ENCODE data around the gene EPN3.

The EPN3 gene

GRCh38 chr17:50520483-50520882 is 12.1 kb upstream of the EPN3 start:
- Histone ChIP-seq H3K4me1 (ENCODE audit: control insufficient read depth, insufficient read depth, low read length) (peaks cover 9% of the 10 kb centered on the region), H3K4me3 (ENCODE audit: insufficient read depth, low read depth, low read length) (no peak overlapping the region), H3K27me3 (ENCODE audit: control insufficient read depth, insufficient read depth, low read length, poor library complexity, severe bottlenecking) (no peaks in the 10 kb centered on the region), H3K27ac (ENCODE audit: insufficient read depth, low read depth, low read length, poor library complexity, severe bottlenecking) (no peak overlapping the region), H3K36me3 (ENCODE audit: control insufficient read depth, insufficient read depth, low read length) (no peaks in the 10 kb centered on the region), H3K9me3 (ENCODE audit: control insufficient read depth, low read length) (no peaks in the 10 kb centered on the region)
- WGBS, 2 experiments = 93 to 94% methylated on average over 2 of the region's 2 CpGs

- H3K4me3 ChIP-seq (ENCODE audit: insufficient read depth, low read depth, low read length) = no peak overlapping the region
- H3K4me1 ChIP-seq (ENCODE audit: control insufficient read depth, insufficient read depth, low read length) = peaks cover 8% of the 10 kb centered on the region
- H3K9me3 ChIP-seq (ENCODE audit: control insufficient read depth, low read length) = no peaks in the 10 kb centered on the region
- H3K36me3 ChIP-seq (ENCODE audit: control insufficient read depth, insufficient read depth, low read length) = no peaks in the 10 kb centered on the region
- no peak overlapping the region for H3K27ac ChIP-seq (ENCODE audit: insufficient read depth, low read depth, low read length, poor library complexity, severe bottlenecking)
- WGBS, 2 experiments = 88 to 91% methylated on average over 2 of the region's 2 CpGs
- no peaks in the 10 kb centered on the region for H3K27me3 ChIP-seq (ENCODE audit: control insufficient read depth, insufficient read depth, low read length, poor library complexity, severe bottlenecking)
Observed at GRCh38 chr17:50521514-50521913, 11.0 kb upstream of the EPN3 start.

- H3K36me3 ChIP-seq (ENCODE audit: control insufficient read depth, insufficient read depth, low read length) = no peaks in the 10 kb centered on the region
- no peaks in the 10 kb centered on the region for H3K27me3 ChIP-seq (ENCODE audit: control insufficient read depth, insufficient read depth, low read length, poor library complexity, severe bottlenecking)
- no peaks in the 10 kb centered on the region for H3K9me3 ChIP-seq (ENCODE audit: control insufficient read depth, low read length)
- peaks cover 8% of the 10 kb centered on the region for H3K4me1 ChIP-seq (ENCODE audit: control insufficient read depth, insufficient read depth, low read length)
- no peak overlapping the region for H3K4me3 ChIP-seq (ENCODE audit: insufficient read depth, low read depth, low read length)
- no peak overlapping the region for H3K27ac ChIP-seq (ENCODE audit: insufficient read depth, low read depth, low read length, poor library complexity, severe bottlenecking)
- WGBS, 2 experiments = 95 to 96% methylated on average over 10 of the region's 10 CpGs
Observed at GRCh38 chr17:50522766-50523165, 9.8 kb upstream of the EPN3 start.

GRCh38 chr17:50523208-50523607 is 9.3 kb upstream of the EPN3 start:
- WGBS, 2 experiments = 93 to 95% methylated on average over 2 of the region's 2 CpGs
- no peaks in the 10 kb centered on the region for H3K27me3 ChIP-seq (ENCODE audit: control insufficient read depth, insufficient read depth, low read length, poor library complexity, severe bottlenecking)

GRCh38 chr17:50524838-50525237 is 7.7 kb upstream of the EPN3 start:
- H3K9me3 ChIP-seq (ENCODE audit: control insufficient read depth, low read length) = no peaks in the 10 kb centered on the region
- H3K36me3 ChIP-seq (ENCODE audit: control insufficient read depth, insufficient read depth, low read length) = no peaks in the 10 kb centered on the region
- H3K4me1 ChIP-seq (ENCODE audit: control insufficient read depth, insufficient read depth, low read length) = no peaks in the 10 kb centered on the region
- H3K27ac ChIP-seq (ENCODE audit: insufficient read depth, low read depth, low read length, poor library complexity, severe bottlenecking) = no peak overlapping the region
- H3K4me3 ChIP-seq (ENCODE audit: insufficient read depth, low read depth, low read length) = no peak overlapping the region
- no peaks in the 10 kb centered on the region for H3K27me3 ChIP-seq (ENCODE audit: control insufficient read depth, insufficient read depth, low read length, poor library complexity, severe bottlenecking)
- 95 to 97% methylated on average over 18 of the region's 18 CpGs for WGBS, 2 experiments

More at GRCh38 chr17:50523208-50523607, 9.3 kb upstream of the EPN3 start:
- no peaks in the 10 kb centered on the region for H3K36me3 ChIP-seq (ENCODE audit: control insufficient read depth, insufficient read depth, low read length)
- H3K4me3 ChIP-seq (ENCODE audit: insufficient read depth, low read depth, low read length) = no peak overlapping the region
- H3K27ac ChIP-seq (ENCODE audit: insufficient read depth, low read depth, low read length, poor library complexity, severe bottlenecking) = no peak overlapping the region
- peaks cover 8% of the 10 kb centered on the region for H3K4me1 ChIP-seq (ENCODE audit: control insufficient read depth, insufficient read depth, low read length)
- H3K9me3 ChIP-seq (ENCODE audit: control insufficient read depth, low read length) = no peaks in the 10 kb centered on the region

- Histone ChIP-seq H3K4me1 (ENCODE audit: control insufficient read depth, insufficient read depth, low read length) (peaks cover 4% of the 10 kb centered on the region), H3K36me3 (ENCODE audit: control insufficient read depth, insufficient read depth, low read length) (no peaks in the 10 kb centered on the region), H3K4me3 (ENCODE audit: insufficient read depth, low read depth, low read length) (no peak overlapping the region), H3K27ac (ENCODE audit: insufficient read depth, low read depth, low read length, poor library complexity, severe bottlenecking) (no peak overlapping the region), H3K9me3 (ENCODE audit: control insufficient read depth, low read length) (no peaks in the 10 kb centered on the region), H3K27me3 (ENCODE audit: control insufficient read depth, insufficient read depth, low read length, poor library complexity, severe bottlenecking) (peaks cover 13% of the 10 kb centered on the region)
- WGBS, 2 experiments = 45 to 47% methylated on average over 5 of the region's 5 CpGs
Observed at GRCh38 chr17:50527155-50527762, 5.3 kb upstream of the EPN3 start.

GRCh38 chr17:50527949-50528474 is 4.5 kb upstream of the EPN3 start:
- Histone ChIP-seq H3K27me3 (ENCODE audit: control insufficient read depth, insufficient read depth, low read length, poor library complexity, severe bottlenecking) (peaks cover 20% of the 10 kb centered on the region), H3K4me1 (ENCODE audit: control insufficient read depth, insufficient read depth, low read length) (peaks cover 12% of the 10 kb centered on the region), H3K36me3 (ENCODE audit: control insufficient read depth, insufficient read depth, low read length) (no peaks in the 10 kb centered on the region), H3K27ac (ENCODE audit: insufficient read depth, low read depth, low read length, poor library complexity, severe bottlenecking) (no peak overlapping the region), H3K9me3 (ENCODE audit: control insufficient read depth, low read length) (no peaks in the 10 kb centered on the region), H3K4me3 (ENCODE audit: insufficient read depth, low read depth, low read length) (no peak overlapping the region)
- 47 to 49% methylated on average over 4 of the region's 4 CpGs for WGBS, 2 experiments

- Histone ChIP-seq H3K9me3 (ENCODE audit: control insufficient read depth, low read length) (no peaks in the 10 kb centered on the region), H3K27me3 (ENCODE audit: control insufficient read depth, insufficient read depth, low read length, poor library complexity, severe bottlenecking) (peaks cover 39% of the 10 kb centered on the region), H3K27ac (ENCODE audit: insufficient read depth, low read depth, low read length, poor library complexity, severe bottlenecking) (no peak overlapping the region), H3K4me3 (ENCODE audit: insufficient read depth, low read depth, low read length) (no peak overlapping the region), H3K4me1 (ENCODE audit: control insufficient read depth, insufficient read depth, low read length) (peaks cover 23% of the 10 kb centered on the region), H3K36me3 (ENCODE audit: control insufficient read depth, insufficient read depth, low read length) (no peaks in the 10 kb centered on the region)
- WGBS, 2 experiments = 95 to 96% methylated on average over 7 of the region's 7 CpGs
Observed at GRCh38 chr17:50529849-50530248, 2.7 kb upstream of the EPN3 start.

- 86 to 90% methylated on average over 6 of the region's 6 CpGs for WGBS, 2 experiments
- no peak overlapping the region for H3K27ac ChIP-seq (ENCODE audit: insufficient read depth, low read depth, low read length, poor library complexity, severe bottlenecking)
Observed at GRCh38 chr17:50531428-50532025, 1.0 kb upstream of the EPN3 start.

GRCh38 chr17:50533185-50533584 is 650 bp downstream of the EPN3 start:
- H3K4me3 ChIP-seq (ENCODE audit: insufficient read depth, low read depth, low read length) = no peak overlapping the region
- no peaks in the 10 kb centered on the region for H3K36me3 ChIP-seq (ENCODE audit: control insufficient read depth, insufficient read depth, low read length)
- no peak overlapping the region for H3K27ac ChIP-seq (ENCODE audit: insufficient read depth, low read depth, low read length, poor library complexity, severe bottlenecking)
- peaks cover 42% of the 10 kb centered on the region for H3K27me3 ChIP-seq (ENCODE audit: control insufficient read depth, insufficient read depth, low read length, poor library complexity, severe bottlenecking)
- 10 to 15% methylated on average over 5 of the region's 5 CpGs for WGBS, 2 experiments
- no peaks in the 10 kb centered on the region for H3K9me3 ChIP-seq (ENCODE audit: control insufficient read depth, low read length)
- peaks cover 24% of the 10 kb centered on the region for H3K4me1 ChIP-seq (ENCODE audit: control insufficient read depth, insufficient read depth, low read length)

More at GRCh38 chr17:50531428-50532025, 1.0 kb upstream of the EPN3 start:
- peaks cover 23% of the 10 kb centered on the region for H3K4me1 ChIP-seq (ENCODE audit: control insufficient read depth, insufficient read depth, low read length)
- H3K9me3 ChIP-seq (ENCODE audit: control insufficient read depth, low read length) = no peaks in the 10 kb centered on the region
- H3K27me3 ChIP-seq (ENCODE audit: control insufficient read depth, insufficient read depth, low read length, poor library complexity, severe bottlenecking) = peaks cover 42% of the 10 kb centered on the region
- no peaks in the 10 kb centered on the region for H3K36me3 ChIP-seq (ENCODE audit: control insufficient read depth, insufficient read depth, low read length)
- H3K4me3 ChIP-seq (ENCODE audit: insufficient read depth, low read depth, low read length) = no peak overlapping the region
